ENCODE measurements around the gene MC1R.
"Not testable (repeated sequence)": the region's sequence is repeated elsewhere in the genome, so short reads cannot be mapped to it uniquely, and the experiment has no call there.

The MC1R gene

GRCh38 chr16:89964201-89964600 lies 45.5 kb downstream of the MC1R start:
- DNase-seq = no peak

- DNase-seq = no peak
Observed at GRCh38 chr16:89965447-89966225, 47.0 kb downstream of the MC1R start.

- no peak for DNase-seq
Observed at GRCh38 chr16:89966756-89967155, 48.1 kb downstream of the MC1R start.

- DNase-seq = not testable (repeated sequence)
Observed at GRCh38 chr16:89967436-89967835, 48.8 kb downstream of the MC1R start.

- not testable (repeated sequence) for DNase-seq
Observed at GRCh38 chr16:89968074-89968473, 49.4 kb downstream of the MC1R start.

- DNase-seq = no peak
Observed at GRCh38 chr16:89969741-89970410, 51.2 kb downstream of the MC1R start.

All from NCI-H2081 treated with DMSO at 0.1 percent for 48 hours (cell line).